Fibroblast of peridontal ligament (primary cell): ENCODE measurements around the gene TCF4.
A peak's percentile ranks its signal among the peaks of the same experiment; 100 is the strongest.

Source experiments
- DNase-seq: peaks from one replicate; pipeline ENCODE4 v3.0.0-alpha.2; 2010; ENCODE audit errors: extremely low read depth

The TCF4 gene

DNA sequence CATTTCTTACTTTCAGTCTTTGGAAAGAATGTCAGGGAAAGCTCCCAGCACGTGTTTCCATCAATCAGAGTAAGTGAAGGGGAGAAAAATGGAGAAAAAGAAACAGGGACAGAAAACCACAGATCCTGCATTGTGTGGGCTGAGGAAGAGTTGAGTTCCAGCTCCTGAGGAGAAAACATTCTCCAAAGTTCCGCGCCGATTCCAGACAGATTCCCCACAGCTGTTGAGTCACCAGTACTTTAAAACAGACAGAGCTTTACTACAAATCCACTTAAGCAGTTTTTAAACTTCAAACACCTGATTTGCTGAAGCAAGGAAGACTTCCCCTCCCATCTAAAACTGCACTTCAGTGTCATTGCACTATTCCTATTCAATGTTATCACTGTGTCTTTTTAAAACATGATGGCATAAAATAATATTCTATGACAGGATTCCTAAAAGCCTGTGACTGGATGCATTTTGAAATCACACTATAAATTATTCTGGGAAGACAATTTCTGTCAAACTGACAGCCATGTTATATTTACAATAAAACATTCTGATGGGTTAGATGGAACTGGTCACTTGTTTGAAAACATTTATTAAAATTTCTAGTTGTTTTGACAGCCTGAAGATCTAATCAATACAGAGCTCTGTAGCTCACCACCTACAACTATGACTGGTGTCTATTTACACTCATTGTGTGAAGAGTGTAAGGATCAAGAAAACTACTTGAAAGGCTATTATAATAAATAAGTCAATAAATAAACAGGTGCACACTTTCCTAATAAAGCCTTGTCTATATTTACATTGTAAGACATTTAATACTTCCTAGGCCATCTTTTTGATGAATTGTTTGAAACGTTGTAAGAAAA, 40.9 kb downstream of the TCF4 start:
- DNase-seq, result peak; percentile 69

DNA sequence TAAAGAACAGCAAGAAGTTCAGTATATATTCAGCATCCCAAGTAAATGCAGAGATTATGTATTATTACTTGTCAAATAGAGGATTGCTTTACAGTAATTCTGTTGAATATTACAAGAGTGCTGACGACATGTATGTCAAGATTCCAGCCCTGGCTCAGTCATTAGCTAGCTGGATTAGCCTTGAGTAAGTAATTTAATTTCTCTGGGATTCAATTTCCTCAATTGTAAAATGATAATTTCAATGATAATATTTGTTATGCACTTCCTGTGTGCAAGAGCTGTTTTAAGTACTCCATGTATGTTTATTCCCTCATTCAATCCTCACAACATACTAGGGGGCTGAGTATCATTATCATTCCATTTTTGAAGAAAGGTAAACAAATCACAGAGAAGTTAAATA, 44.0 kb downstream of the TCF4 start:
- no peak for DNase-seq

- DNase-seq, result no peak
Measured at GRCh38 chr18:55543130-55543704, 44.8 kb downstream of the TCF4 start.

DNA sequence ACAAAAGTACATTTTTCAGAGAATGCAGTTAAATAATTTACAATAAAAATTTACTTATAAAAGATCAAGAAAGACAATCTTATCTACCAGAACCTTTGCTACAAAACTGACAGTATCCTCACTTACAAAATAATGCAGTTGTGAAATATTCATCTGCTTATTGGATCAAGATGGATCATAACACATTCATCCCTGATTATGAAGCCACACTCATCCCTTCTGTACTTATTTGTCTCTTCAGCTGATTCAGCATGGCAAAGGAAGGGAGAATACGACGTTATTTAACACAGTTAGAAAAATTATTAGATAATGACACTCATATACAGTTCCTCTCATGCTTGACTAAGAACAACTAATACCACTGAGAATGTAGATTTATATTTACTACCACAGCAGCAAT, 46.4 kb downstream of the TCF4 start:
- DNase-seq, result peak; percentile 21

GRCh38 chr18:55539240-55539639, 48.8 kb downstream of the TCF4 start:
- DNase-seq, result peak; percentile 92

- DNase-seq, result no peak
Measured at GRCh38 chr18:55534996-55535395, 53.0 kb downstream of the TCF4 start.

DNA sequence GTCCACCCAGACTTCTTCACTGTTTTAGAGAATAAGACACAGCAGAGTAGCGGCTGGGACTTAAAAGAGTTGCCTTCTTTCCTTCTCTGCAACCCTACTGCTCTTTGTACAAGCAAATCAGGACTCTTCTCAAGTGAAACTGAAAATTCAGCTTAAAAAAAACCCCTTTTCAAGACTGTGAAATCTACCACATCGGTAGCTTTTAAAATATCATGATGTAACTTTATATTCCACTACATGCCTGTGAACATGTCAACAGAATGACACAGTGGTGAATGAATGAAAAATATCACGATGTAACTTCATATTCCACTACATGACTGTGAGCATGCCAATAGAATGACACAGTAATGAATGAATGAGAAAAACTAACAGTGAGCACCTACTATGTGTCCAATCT, 53.4 kb downstream of the TCF4 start:
- DNase-seq, result peak; percentile 38

- DNase-seq, result no peak
Measured at GRCh38 chr18:55530166-55530565, 57.8 kb downstream of the TCF4 start.

- DNase-seq, result no peak
Measured at GRCh38 chr18:55529581-55529980, 58.4 kb downstream of the TCF4 start.

DNA sequence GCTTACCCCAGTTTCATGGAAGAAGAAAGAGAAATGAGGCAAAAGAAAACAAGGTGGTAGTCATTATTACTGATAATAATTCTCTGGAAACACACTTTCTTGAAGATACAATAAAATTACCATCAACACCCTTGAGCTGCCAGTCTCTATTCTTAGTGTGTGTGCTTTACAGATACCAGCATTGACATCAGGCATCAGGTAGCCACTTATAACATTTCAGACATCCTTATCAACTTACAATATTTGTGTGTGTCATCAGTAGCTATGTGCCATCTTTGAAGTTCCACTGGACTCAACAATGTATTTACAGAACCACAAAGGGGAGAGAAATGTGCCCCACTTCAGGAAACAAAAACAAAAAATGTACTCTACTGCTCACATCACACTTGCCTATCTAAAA, 62.1 kb downstream of the TCF4 start:
- DNase-seq, result no peak

- DNase-seq, result no peak
Measured at GRCh38 chr18:55524353-55525073, 63.5 kb downstream of the TCF4 start.

DNA sequence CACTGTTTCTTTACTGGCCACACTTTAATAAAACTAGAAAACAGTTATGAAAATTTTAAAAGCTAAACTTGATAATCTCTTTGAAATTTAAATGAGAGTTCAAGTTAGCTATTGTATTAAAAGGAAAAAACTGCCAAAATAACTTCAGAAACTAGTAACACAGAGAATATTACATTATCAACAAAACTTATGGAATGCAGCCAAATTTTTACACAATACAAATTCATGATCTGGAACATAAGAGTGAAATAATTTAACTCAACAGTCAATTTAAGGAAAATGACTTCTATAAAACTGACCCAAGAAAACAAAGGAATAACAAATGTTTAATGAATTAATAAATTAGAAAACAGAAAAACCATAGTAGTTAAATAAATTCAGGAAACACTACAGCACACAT, 65.0 kb downstream of the TCF4 start:
- DNase-seq, result no peak

DNA sequence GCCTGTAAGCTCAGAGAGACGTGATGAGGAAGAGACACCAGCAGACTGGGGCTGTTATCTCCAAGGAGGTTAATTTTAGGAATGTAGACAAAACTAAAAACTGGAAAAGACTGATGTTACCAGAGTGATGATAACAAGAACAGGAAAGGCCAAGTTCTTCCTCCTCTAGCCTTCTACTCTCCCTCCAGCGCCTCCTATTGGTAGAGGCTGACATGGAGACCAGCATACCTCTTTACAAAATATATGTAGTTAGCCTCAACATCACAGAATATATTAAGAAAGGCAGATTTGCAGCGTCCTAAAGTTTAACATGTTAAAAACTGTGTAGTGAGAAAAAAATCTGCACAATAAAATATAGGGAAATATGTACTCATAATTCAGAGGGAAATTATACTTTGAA, 66.0 kb downstream of the TCF4 start:
- no peak for DNase-seq

GRCh38 chr18:55517055-55517454, 70.9 kb downstream of the TCF4 start:
- DNase-seq, result no peak

DNA sequence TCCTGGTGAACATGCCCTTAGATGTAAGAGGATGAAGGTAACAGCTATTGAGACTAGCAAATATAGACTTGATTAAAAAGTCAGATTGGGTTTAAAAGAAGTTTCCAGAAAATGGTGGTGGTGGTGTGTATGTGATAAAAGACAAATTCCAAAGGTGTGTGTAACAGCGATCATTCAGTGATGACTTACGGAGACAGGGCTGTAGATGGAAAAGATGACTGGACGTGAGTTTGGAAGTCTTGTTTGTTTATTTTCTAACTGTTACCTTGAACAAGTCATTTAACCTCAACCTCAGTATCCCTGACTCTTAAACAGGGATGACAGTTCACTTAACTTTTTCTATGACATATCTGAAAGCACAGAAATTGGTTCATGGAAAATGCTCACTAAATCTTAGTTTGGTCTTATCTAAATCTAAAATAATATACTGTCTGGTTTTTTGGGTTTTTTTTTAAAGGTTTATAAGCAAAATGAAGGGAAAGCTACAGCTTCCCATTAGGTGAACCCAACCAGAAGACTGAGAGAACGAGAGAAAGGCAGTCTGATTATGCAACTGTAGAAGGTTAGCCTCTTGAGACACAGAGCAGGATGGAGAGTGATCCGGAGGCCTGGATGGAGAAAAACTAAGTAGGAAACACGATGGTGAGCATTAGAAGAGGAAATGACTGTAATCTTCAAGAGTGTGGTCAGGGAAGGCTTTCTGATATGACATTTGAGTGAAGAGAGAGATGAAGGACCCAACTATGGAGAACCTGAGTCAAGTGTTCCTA, 71.9 kb downstream of the TCF4 start:
- DNase-seq, result no peak

DNA sequence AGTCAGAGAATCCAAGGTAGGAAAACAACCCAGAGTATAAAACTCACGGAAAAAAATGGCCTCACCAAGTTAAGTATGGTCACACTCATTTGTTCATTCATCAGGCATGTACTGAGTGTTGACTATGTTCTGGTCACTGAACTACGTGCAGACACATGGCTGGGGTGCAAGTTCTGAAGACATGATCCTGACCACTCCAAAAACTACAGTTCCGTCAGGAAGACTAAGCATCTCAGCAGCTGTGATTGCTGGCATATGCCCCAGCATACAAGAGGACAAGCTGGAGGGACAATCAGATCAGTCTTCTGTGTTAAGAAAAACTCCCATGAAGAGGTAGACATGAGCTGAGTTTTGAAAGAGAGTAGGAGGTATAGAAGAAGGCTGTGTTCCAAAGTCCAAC, 72.8 kb downstream of the TCF4 start:
- no peak for DNase-seq

DNA sequence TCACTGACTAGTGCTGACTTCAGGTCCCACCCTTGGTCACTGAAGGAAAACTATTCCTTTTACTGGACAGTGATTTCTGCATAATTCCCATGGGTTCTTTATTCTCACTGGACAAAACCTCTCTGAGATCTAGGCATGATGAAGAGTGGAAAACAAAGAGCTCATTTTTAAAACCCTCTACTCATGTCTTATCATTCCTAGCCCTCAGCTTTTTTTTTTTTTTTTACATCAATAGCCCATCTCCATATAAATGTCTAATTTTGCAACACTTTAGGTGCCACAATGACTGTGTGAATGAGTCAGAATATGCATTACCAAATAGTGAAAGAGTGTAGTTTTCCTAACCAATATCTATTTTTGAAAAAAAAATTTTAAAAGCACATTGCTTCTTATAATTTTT, 74.8 kb downstream of the TCF4 start:
- no peak for DNase-seq

DNA sequence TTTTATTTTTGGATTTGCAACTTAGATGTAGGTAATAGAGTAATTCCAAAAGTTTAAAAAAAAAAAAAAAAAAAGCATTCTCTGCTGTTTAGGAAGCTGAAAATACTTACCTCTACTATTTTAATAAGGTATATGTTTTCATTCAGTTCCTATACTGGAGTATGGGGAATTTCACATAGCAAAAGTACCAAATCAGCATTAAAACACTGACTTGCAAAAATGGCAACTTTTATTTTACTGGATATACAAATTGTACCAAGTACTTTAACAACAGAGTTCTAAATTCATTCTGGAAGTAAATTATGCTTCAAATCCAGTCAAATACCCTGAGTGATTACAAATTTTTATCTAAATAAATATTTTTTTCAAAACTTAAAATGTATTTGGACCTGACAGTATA, 76.7 kb downstream of the TCF4 start:
- DNase-seq, result peak; percentile 37

DNA sequence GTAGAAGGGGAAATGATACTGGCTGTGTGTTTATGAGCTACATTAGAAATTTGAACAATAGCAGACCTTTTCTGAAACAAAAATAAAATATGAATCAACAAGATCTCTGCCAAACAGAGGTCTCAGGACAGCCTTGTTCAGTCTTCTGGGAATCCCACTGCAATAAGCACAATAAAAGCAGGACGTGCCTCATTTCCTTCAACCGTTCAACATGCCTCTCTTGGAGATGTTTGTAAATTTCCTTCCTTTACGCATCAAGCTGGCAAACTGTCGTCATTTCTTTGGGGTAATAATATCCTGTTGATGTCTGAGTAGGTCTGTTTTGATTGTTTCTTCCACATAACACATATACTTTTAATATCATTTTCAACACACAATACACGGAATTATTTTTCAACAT, 77.2 kb downstream of the TCF4 start:
- DNase-seq, result peak; percentile 83

- DNase-seq, result peak; percentile 62
Measured at GRCh38 chr18:55509631-55510324, 78.2 kb downstream of the TCF4 start.

- no peak for DNase-seq
Measured at GRCh38 chr18:55508651-55509050, 79.3 kb downstream of the TCF4 start.

GRCh38 chr18:55506074-55506473, 81.9 kb downstream of the TCF4 start:
- no peak for DNase-seq
